NCI-H524 (cell line): ENCODE results near the gene CCDC78.

Experiments
- DNase-seq, 2 experiments: peaks; one replicate each; lab custom pipeline; 2025; lab: John Stamatoyannopoulos, UW

The CCDC78 gene

GRCh38 chr16:711084-711483 is 15.2 kb downstream of the CCDC78 start:
- DNase-seq, result no peak

- DNase-seq, result peak in 1 of 2 experiments; percentile 73
These were observed 15.7 kb downstream of the CCDC78 start for GRCh38 chr16:710500-711075.

DNA sequence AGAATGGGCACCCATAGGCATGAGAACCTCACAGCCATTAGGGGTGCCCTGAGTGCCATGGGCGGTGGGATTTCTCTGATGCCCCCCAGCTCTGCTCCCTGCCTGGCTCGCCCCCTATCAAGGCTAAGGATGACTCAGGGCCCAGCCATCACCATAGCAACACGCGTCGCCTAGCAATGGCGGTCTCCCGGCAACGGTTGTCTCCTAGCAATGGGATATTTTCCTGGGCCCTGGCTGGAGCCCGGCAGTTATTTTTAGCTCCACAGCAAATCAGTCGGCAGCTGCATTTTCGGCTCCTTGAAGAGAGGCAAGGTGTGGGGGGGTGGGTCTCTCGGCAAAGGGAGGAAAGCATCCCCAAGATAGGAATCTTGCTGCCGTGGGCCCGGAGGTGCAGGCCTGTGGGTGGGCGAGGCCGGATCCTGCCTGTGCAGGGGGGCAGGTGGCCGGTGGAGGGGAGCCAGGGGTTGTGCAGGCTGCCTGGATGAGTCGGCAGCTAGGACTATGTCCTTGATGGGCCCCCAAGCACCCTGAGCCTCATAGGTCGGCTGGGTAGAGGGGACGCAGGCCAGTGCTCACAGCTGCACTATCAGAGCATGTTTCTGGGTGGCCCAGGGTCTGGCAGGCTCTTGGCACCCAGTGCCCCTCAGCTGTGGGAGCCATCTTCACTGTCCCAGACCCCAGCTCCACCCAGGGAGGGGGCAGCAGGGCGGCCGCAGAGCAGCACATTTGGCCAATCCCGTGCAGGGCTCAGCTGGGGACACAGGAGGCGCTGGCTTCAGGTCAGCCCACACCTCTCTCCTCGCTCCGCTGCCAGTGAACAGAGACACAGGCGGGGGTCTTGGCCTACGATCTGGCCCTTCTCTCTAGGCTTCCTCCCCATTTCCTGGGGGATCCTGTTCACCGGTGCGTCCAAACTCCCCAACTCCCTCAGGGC is 16.4 kb downstream of the CCDC78 start:
- peak; percentile 86 to 96 for DNase-seq

GRCh38 chr16:708959-709358 is 17.3 kb downstream of the CCDC78 start:
- DNase-seq, result no peak

- DNase-seq, result no peak
These were observed 18.2 kb downstream of the CCDC78 start for GRCh38 chr16:708019-708418.

GRCh38 chr16:707062-707538 is 19.1 kb downstream of the CCDC78 start:
- peak in 1 of 2 experiments; percentile 36 for DNase-seq

- DNase-seq, result peak in 1 of 2 experiments; percentile 40
These were observed 19.8 kb downstream of the CCDC78 start for GRCh38 chr16:706189-707061.

DNA sequence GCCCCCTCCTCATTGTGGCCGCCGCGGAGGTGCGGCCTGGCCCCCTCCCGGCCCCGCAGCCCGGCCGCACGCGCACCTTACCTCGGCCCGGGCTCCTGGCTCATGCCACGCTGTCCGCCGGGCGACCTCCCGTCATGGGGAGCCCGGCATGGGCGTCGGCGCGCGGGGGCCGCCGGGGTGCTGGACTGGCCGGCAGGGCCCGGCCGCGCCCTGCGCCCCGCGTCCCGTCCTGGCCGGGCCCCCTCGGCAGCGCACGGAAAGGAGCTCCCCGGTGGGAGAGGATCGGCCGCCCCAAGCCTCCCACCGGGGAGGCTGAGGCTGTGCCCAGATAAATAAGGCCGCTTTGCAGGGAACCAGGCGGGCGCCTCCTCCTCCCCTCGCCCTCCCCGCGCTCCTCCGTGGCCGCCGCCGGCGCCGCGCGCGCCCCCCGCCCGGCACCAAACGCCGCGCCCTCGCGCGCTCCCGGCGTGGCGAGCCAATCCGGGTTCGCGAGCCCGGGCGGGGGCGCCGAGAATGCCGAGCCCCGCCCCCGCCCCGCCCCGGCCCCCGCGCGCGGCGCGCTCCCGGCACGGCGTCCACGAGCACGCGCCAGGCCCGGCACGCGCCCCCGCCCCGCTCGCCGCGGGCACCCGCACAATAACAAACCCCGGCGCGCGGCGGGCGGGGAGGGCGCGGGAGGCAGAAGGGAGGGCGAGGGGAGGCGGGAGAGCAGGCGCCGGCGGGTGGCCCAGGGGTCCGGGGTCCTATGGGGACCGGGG is 20.6 kb downstream of the CCDC78 start, which contains the start of gene FBXL16:
Gene FBXL16, minus strand, starts transcription at position 371 of the 758 bp plus-strand sequence. CDS start 8,396 bp downstream, outside the sequence.
- DNase-seq, result peak; percentile 53 to 85

GRCh38 chr16:704552-705380 is 21.5 kb downstream of the CCDC78 start:
- DNase-seq, result peak in 1 of 2 experiments; percentile 35

GRCh38 chr16:704047-704446 is 22.2 kb downstream of the CCDC78 start:
- no peak for DNase-seq

GRCh38 chr16:703406-703805 is 22.8 kb downstream of the CCDC78 start:
- no peak for DNase-seq

GRCh38 chr16:702341-702740 is 23.9 kb downstream of the CCDC78 start:
- no peak for DNase-seq

DNA sequence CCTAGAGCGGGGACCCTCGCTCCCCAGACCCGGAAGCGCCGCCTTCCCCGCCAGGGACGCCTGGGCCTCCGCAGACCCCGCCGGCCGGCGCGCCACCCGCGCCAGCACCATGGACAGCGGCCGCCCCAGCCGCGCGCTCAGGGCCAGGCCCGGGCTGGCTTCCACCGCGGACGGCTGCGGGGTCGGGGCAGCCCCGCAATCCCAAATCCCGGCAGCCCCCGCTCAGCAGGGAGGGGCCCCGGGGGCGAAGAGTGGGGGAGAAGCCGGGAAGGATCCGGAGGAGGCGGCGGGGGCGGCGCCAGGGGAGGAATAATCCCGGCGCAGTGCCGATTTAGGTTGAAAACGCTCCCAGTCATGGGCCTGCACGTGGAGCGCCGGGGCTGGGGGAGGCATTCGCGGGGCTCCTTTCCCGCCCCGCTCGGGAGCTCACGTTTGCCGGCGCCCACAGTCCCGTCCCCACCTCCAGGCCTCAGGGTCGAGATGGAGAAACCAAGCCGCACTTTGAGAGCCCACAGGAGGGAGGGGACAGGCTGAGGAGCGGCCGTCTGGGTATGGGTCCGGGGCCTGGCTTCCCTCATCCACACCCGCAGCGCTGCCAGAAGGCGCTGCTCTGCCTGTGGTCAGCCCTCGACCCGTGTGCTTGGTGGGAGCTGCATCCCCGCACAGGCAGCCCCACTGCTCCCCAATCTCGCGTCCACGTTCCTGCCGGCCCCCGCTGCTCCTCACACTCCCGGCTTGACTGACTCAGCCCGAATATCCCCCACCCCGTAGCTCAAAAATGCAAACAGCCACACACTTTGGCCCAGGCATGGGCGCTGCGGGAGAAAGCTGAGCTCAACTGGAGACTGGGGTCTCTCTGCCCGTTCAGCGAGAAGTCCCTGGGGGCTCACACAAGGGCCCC is 25.3 kb downstream of the CCDC78 start:
- DNase-seq, result no peak

- no peak for DNase-seq
These were observed 27.2 kb downstream of the CCDC78 start for GRCh38 chr16:698911-699671.

DNA sequence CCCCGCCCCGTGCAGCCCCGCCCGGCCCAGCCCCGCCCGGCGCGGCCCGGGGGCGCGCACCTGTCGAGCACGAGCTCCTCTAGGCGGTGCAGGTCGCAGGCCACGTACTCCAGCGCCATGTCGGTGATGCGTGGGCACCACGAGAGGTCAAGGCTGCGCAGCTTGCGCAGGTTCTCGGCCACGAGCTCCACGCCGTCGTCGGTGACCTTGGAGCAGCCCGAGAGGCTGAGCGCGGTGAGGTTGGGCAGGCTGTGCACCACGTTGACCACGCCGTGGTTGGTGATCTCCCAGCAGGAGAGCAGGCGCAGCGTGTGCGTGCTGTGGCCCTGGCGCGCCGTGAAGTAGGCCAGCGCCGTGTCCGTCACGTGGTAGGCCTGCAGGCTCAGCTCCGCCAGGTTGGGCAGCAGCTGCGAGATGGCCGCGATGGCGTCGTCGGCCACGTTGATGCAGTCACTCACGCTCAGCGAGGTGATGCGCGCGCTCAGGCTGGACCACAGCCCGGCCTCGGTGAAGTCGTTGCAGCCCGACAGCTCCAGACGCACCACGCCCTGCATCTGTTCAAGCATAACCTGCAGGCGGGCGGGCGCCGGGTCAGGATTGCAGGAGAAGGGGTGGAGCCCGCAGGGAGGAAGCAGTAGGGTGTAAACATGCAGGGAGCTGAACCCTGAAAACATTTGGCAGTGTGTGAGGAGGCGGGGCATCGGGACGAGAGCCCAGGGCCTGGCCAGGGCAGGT is 30.7 kb downstream of the CCDC78 start:
- no peak for DNase-seq

DNA sequence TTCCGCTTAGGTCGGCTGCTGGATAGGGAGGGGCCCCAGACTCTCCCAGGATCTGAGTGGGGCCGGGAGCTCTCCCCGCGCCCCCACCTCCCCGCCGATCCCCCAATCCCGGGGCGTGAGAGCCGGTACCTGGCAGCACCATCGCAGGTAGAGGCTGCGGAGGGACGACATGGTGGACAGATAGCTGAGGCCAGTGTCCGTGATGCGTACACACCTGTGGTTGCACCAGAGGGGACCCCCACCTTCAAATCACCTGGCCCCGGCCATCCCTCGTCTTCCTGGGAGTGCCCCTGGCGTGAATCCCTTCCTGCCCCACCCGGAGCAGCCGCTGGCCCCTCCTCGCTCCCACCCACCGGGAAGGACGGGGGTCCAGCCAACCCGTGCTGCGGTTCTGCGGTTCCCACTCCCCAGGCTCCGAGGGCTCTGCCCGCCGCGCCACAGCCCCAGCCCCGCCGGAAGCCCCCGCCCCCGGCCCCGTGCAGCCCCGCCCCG is 31.3 kb downstream of the CCDC78 start:
- no peak for DNase-seq

GRCh38 chr16:694187-694862 is 31.9 kb downstream of the CCDC78 start:
- no peak for DNase-seq
